SK-N-MC (cell line): ENCODE measurements around the gene RAB40AL.

Experiments used
- EZH2 ChIP-seq: fragments of 200-600 bp; sonication (generic); IDR thresholded peaks from one replicate; pipeline ENCODE4 v1.6.1; 2017; ENCODE audit warnings: antibody characterized with exemption
- FOXP2 ChIP-seq: optimal IDR thresholded peaks from 2 replicates; pipeline ENCODE3; 2011; ENCODE audit warnings: mild to moderate bottlenecking, moderate library complexity; ENCODE audit not compliant: insufficient read depth; ENCODE audit errors: extremely low read length, control extremely low read depth
- POLR2AphosphoS5 ChIP-seq: IDR thresholded peaks from 2 replicates; pipeline ENCODE4 v1.6.1; 2012; ENCODE audit warnings: mild to moderate bottlenecking, low read depth, low read length, borderline replicate concordance

DNA sequence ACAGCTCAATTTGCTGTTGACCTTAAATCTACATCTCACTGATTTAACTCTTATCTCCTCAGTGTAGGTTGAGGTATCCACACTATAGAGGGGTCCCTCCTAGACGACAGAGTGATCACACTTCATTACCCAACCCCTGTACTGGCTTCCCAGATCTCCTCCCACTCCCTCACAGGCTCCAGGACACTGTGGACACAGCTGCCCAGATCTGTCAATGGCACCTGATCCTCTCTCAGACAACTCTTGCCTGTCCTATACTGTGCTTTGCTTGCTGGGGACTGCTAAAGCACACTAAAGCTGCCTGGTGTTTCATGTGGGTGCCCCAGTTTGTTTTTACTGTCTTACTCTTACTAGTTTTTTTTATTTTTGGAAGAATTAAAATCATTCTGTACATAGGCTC, 27.9 kb downstream of the RAB40AL start:
- no peak for TF ChIP-seq EZH2
- no peak for TF ChIP-seq POLR2AphosphoS5
- no peak for TF ChIP-seq FOXP2
